ENCODE measurements around the gene CFAP97D2.

Gene CFAP97D2

DNA sequence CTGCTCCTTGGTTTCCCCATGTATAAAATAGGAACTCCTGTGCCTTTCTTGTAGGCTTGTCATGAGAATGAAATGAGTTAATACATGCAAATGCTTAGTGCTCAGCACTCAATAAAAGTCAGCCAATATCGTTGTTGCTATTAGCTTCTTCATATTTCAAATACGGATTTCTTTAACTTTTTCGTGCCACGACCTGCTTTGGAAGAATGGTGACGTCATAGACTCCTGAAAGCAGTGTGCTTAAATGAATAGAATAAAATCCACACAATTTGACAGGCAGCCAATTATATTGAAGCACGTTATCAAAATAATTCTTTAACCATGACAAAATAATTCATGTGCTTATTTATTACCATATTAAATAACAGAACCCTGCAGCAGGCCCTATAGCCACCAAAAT, 29.1 kb downstream of the CFAP97D2 start:
- no peak for TF ChIP-seq RAD21 (IDR thresholded peaks at IDR 0.05; ENCODE audit: low read depth)

DNA sequence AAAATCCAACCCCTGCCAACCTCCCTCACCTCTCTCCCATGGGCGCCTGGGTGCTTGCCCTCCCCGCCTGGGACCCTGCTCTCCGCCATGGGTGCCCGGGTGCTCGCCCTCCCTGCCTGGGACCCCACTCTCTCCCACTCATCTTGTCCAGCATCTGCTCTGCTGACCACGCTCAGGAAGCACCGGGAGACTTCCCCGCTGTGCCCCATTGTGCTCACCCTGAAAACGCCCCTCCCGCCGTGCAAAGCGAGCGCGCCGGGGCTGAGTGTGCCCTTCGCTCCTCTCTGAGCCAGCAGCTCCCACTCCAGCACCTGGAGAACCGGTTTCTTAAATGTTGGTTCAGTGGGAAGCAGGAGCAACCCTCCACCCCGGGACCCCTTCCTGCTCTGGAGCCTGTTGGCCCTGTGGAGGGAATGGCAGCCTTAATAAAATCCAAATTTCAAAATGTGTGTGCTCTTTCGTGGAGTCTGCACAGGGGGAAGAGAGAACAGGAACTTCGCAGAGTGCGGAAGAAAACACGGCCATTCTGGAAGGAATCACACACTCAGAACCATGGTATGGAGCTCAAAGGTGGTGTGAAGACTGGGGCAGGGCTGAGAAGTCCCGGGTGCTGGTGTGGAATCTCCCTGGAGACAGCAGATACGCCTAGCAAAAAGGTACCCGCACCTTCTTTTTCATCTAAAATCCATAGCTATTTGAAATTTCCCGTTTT, 32.5 kb downstream of the CFAP97D2 start:
- TF ChIP-seq EP300 (IDR thresholded peaks at IDR 0.05; ENCODE audit: borderline replicate concordance), result no peak
- TF ChIP-seq ZBTB7A (IDR thresholded peaks at IDR 0.05; ENCODE audit: low read depth), result peak; percentile 74; the same call in 1 of the 2 replicates
- TF ChIP-seq CEBPB (IDR thresholded peaks at IDR 0.05), result no peak

DNA sequence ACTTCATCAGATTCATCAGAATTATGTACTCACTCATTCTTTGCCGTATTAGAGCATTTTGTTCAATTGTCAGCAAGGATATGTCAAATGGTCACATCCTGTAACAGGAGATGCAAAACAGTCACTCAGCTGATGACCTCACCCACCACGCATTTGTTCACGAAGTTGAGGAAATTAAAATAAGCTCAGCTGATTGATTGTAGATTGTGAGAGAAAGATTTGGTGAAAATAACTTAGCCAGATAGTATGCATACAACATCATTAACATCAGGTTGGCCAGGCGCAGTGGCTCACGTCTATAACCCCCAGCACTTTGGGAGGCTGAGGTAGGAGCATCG, 33.1 kb downstream of the CFAP97D2 start:
- TF ChIP-seq TAF1 (IDR thresholded peaks at IDR 0.05; ENCODE audit: low read depth), result no peak
- TF ChIP-seq EP300 (IDR thresholded peaks at IDR 0.05; ENCODE audit: borderline replicate concordance), result no peak
- TF ChIP-seq, protein P1, sequence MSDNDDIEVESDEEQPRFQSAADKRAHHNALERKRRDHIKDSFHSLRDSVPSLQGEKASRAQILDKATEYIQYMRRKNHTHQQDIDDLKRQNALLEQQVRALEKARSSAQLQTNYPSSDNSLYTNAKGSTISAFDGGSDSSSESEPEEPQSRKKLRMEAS (IDR thresholded peaks at IDR 0.05), result no peak
- TF ChIP-seq CREB1 (IDR thresholded peaks at IDR 0.05; ENCODE audit: low read depth), result no peak
- TF ChIP-seq FOXM1 (IDR thresholded peaks at IDR 0.05; ENCODE audit: borderline replicate concordance, low read depth), result no peak
- TF ChIP-seq, protein P2, sequence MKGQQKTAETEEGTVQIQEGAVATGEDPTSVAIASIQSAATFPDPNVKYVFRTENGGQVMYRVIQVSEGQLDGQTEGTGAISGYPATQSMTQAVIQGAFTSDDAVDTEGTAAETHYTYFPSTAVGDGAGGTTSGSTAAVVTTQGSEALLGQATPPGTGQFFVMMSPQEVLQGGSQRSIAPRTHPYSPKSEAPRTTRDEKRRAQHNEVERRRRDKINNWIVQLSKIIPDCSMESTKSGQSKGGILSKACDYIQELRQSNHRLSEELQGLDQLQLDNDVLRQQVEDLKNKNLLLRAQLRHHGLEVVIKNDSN (IDR thresholded peaks at IDR 0.05), result no peak
- no peak for TF ChIP-seq CEBPB (IDR thresholded peaks at IDR 0.05)
- no peak for TF ChIP-seq TCF12 (IDR thresholded peaks at IDR 0.05; ENCODE audit: low read depth)
- no peak for TF ChIP-seq NFIC (IDR thresholded peaks at IDR 0.05)
- no peak for TF ChIP-seq RAD21 (IDR thresholded peaks at IDR 0.05; ENCODE audit: low read depth)
- TF ChIP-seq EGR1 (IDR thresholded peaks at IDR 0.05), result no peak
- TF ChIP-seq, protein P3, sequence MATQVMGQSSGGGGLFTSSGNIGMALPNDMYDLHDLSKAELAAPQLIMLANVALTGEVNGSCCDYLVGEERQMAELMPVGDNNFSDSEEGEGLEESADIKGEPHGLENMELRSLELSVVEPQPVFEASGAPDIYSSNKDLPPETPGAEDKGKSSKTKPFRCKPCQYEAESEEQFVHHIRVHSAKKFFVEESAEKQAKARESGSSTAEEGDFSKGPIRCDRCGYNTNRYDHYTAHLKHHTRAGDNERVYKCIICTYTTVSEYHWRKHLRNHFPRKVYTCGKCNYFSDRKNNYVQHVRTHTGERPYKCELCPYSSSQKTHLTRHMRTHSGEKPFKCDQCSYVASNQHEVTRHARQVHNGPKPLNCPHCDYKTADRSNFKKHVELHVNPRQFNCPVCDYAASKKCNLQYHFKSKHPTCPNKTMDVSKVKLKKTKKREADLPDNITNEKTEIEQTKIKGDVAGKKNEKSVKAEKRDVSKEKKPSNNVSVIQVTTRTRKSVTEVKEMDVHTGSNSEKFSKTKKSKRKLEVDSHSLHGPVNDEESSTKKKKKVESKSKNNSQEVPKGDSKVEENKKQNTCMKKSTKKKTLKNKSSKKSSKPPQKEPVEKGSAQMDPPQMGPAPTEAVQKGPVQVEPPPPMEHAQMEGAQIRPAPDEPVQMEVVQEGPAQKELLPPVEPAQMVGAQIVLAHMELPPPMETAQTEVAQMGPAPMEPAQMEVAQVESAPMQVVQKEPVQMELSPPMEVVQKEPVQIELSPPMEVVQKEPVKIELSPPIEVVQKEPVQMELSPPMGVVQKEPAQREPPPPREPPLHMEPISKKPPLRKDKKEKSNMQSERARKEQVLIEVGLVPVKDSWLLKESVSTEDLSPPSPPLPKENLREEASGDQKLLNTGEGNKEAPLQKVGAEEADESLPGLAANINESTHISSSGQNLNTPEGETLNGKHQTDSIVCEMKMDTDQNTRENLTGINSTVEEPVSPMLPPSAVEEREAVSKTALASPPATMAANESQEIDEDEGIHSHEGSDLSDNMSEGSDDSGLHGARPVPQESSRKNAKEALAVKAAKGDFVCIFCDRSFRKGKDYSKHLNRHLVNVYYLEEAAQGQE (IDR thresholded peaks at IDR 0.05; ENCODE audit: low read depth), result no peak
- TF ChIP-seq ZBTB7A (IDR thresholded peaks at IDR 0.05; ENCODE audit: low read depth), result no peak
- no peak for TF ChIP-seq YY1 (IDR thresholded peaks at IDR 0.05; ENCODE audit: low read depth)
- TF ChIP-seq TEAD4 (IDR thresholded peaks at IDR 0.05), result no peak

DNA sequence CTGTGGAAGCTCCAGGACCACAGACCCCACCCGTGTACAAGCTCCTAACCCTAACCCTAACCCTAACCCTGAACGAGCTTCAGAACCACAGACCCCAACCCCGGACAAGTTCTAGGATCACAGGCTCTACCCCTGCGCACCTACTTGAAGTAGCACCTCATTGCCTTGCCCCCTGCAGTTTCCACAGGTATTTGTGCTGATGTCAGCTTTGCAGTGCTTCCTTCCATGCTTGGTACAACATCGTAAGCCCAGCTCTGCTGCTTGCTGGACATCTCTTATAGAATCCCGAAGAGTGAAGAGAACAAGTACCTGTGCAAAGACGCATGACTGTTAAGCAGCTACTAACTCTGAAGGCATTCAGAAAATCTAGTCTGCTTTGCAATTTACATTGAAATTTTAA, 34.9 kb downstream of the CFAP97D2 start:
- TF ChIP-seq ZBTB7A (IDR thresholded peaks at IDR 0.05; ENCODE audit: low read depth), result no peak

DNA sequence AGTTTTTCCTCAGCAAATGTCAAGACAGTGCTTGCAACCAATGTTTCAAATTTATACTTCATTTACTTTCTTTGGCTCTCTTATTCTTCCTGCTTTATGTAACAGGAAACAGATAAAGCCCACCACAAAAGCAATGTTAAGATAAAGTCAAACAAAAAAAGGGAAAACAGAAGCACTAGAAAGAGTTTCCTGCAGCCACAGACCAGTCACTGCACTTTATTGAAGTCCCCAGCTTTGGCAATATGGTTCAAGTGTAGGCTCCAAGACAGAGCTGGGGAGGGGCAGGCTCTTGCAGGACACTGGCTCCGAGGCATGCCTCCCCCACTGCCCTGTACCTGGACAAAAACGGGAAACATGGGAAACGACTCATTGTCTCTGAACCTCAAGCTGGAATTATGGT, 40.3 kb downstream of the CFAP97D2 start:
- TF ChIP-seq EP300 (IDR thresholded peaks at IDR 0.05; ENCODE audit: borderline replicate concordance) (no peak), FOXM1 (IDR thresholded peaks at IDR 0.05; ENCODE audit: borderline replicate concordance, low read depth) (no peak), TAF1 (IDR thresholded peaks at IDR 0.05; ENCODE audit: low read depth) (no peak), ZBTB7A (IDR thresholded peaks at IDR 0.05; ENCODE audit: low read depth) (no peak), RAD21 (IDR thresholded peaks at IDR 0.05; ENCODE audit: low read depth) (no peak), TCF12 (IDR thresholded peaks at IDR 0.05; ENCODE audit: low read depth) (no peak), EGR1 (IDR thresholded peaks at IDR 0.05) (no peak), CEBPB (IDR thresholded peaks at IDR 0.05) (no peak), TEAD4 (IDR thresholded peaks at IDR 0.05) (no peak)
- TF ChIP-seq, protein P3 (IDR thresholded peaks at IDR 0.05; ENCODE audit: low read depth), result no peak
- TF ChIP-seq, protein P2 (IDR thresholded peaks at IDR 0.05), result no peak
- TF ChIP-seq, protein P1 (IDR thresholded peaks at IDR 0.05), result no peak

DNA sequence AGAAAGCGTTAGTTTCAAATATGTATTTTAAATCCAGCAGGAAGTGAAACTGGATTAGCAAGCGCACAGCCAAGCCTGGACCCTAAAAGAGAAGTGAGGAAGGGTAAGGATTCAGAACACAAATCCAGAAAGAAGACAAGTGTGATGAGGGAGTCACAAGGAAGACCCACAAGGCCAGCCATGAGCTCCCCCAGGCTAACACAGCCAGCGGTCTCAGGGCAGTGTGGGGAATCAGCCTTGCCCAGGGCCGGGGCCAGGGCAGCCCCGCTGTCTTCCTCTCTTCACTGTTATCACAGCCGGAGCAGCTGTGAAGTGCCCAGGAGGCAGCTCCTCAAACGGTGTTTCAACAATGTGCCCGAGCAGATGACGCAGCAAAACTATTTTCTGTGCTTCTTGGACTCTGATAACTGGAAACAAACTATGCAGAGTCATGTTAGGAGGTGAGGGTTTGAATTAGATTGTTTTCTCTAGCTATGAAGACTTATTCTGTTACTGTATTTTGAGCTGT, 43.5 kb downstream of the CFAP97D2 start:
- no peak for TF ChIP-seq EGR1 (IDR thresholded peaks at IDR 0.05)
- TF ChIP-seq EP300 (IDR thresholded peaks at IDR 0.05; ENCODE audit: borderline replicate concordance), result no peak
- TF ChIP-seq CEBPB (IDR thresholded peaks at IDR 0.05), result no peak
- TF ChIP-seq TCF12 (IDR thresholded peaks at IDR 0.05; ENCODE audit: low read depth), result no peak
- no peak for TF ChIP-seq TAF1 (IDR thresholded peaks at IDR 0.05; ENCODE audit: low read depth)
- TF ChIP-seq TEAD4 (IDR thresholded peaks at IDR 0.05), result no peak
- TF ChIP-seq, protein P1 (IDR thresholded peaks at IDR 0.05), result no peak
- no peak for TF ChIP-seq RAD21 (IDR thresholded peaks at IDR 0.05; ENCODE audit: low read depth)
- TF ChIP-seq ZBTB7A (IDR thresholded peaks at IDR 0.05; ENCODE audit: low read depth), result no peak
- TF ChIP-seq YY1 (IDR thresholded peaks at IDR 0.05; ENCODE audit: low read depth), result no peak

Data from Ishikawa (cell line).